Ectodermal cell (in vitro differentiated cells): Measurements from ENCODE around the gene SPON1. TPM values are rescaled to one million over a fixed set of nuclear protein-coding genes. Genes with fewer than 3 reads are reported as not detected.
"Not testable (repeated sequence)": the region's sequence is repeated elsewhere in the genome, so short reads cannot be mapped to it uniquely, and the experiment has no call there.

Source experiments
- H3K27ac ChIP-seq: 2 replicates; pipeline ENCODE4 v1.7.0; 2013; ENCODE audit warnings: mild to moderate bottlenecking, low read depth, low read length; ENCODE audit not compliant: insufficient read depth, poor library complexity, severe bottlenecking
- H3K27me3 ChIP-seq: 2 replicates; pipeline ENCODE4 v1.7.0; 2013; ENCODE audit warnings: mild to moderate bottlenecking, low read length; ENCODE audit not compliant: insufficient read depth, control insufficient read depth, poor library complexity, severe bottlenecking
- H3K36me3 ChIP-seq: one replicate; pipeline ENCODE4 v1.7.0; 2013; ENCODE audit warnings: low read length; ENCODE audit not compliant: control insufficient read depth, insufficient read depth
- H3K4me1 ChIP-seq: one replicate; pipeline ENCODE4 v1.7.0; 2013; ENCODE audit warnings: low read length; ENCODE audit not compliant: control insufficient read depth, insufficient read depth
- H3K4me3 ChIP-seq: 2 replicates; pipeline ENCODE4 v1.7.0; 2013; ENCODE audit warnings: low read depth, low read length, control low read depth; ENCODE audit not compliant: insufficient read depth
- H3K9me3 ChIP-seq: 2 replicates; pipeline ENCODE4 v1.7.0; 2013; ENCODE audit warnings: mild to moderate bottlenecking, low read length, moderate library complexity; ENCODE audit not compliant: control insufficient read depth
- WGBS, 2 experiments: methylation state at CpG; one replicate each; pipeline ENCODE4 v1.1.7; 2013; ENCODE audit warnings: missing lambda C conversion rate in 2 of 2; 5-methylcytosine and 5-hydroxymethylcytosine counted together
- polyA plus RNA-seq, 4 experiments: library from polyadenylated mRNA; stranded (reverse); fragments of 50-300 nt; gene quantifications; one replicate each; pipeline ENCODE4 v1.2.3, GENCODE V29; 2013

Gene SPON1
- polyA plus RNA-seq (2013, experiment 1 of 4) = 29.2 TPM
- 37.5 TPM for polyA plus RNA-seq (2013, experiment 2 of 4)
- polyA plus RNA-seq (2013, experiment 3 of 4) = 34.6 TPM
- 34.9 TPM for polyA plus RNA-seq (2013, experiment 4 of 4)

DNA sequence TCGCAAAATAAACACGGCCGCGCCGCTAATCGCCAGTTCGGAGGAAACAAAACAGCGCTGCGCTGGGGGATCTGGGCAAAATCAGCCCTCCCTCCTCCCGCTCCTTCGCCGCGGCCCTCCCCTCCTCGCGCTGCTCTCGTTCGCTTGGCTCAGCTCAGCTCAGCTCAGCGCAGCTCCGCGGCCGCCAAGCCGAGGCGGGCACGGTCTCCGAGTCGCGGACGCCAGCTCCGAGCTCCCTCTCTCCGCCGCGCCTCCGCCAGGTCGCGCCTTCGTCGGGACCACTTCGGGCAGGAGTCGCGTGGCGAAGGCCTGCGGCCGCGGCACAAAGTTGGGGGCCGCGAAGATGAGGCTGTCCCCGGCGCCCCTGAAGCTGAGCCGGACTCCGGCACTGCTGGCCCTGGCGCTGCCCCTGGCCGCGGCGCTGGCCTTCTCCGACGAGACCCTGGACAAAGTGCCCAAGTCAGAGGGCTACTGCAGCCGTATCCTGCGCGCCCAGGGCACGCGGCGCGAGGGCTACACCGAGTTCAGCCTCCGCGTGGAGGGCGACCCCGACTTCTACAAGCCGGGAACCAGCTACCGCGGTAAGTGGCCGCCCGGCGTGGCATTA is at the start of gene SPON1:
Gene SPON1, plus strand, starts transcription at position 162 of the 607 bp plus-strand sequence. Its CDS starts 182 bp downstream, at position 344.
- H3K4me3 ChIP-seq = peak within 1 kb of the TSS; percentile 34
- H3K27ac ChIP-seq = no peak within 1 kb of the TSS
- peaks cover 64% of the 10 kb centered on the region for H3K27me3 ChIP-seq
- H3K4me1 ChIP-seq = peaks cover 14% of the 10 kb centered on the region
- no peaks in the 10 kb centered on the region for H3K9me3 ChIP-seq
- WGBS, 2 experiments = 0% methylated on average over 74 of the region's 74 CpGs
- no peaks in the 10 kb centered on the region for H3K36me3 ChIP-seq

DNA sequence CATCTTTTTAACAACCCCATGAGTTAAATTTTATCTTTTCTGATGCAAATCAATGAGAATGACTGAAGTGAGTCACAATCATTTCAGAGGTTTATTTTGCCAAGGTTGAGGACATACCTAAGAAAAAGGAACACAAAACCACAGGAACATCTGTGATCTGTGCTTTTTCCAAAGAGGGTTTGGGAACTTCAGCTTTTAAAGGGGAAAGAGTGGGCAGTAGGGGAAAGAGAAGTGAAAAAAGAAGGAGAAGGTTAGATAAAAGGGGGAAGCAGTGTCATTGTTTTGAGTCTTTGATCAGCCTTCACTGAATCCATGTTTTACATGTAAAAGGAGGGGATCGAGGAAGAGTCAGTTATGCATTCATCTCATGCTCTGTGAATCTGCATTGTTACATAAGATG is 45.3 kb upstream of the SPON1 start:
- 17 to 26% methylated on average over 1 of the region's 1 CpG for WGBS, 2 experiments
- H3K36me3 ChIP-seq = no peaks in the 10 kb centered on the region
- no peaks in the 10 kb centered on the region for H3K4me1 ChIP-seq
- no peak overlapping the region for H3K4me3 ChIP-seq
- no peaks in the 10 kb centered on the region for H3K9me3 ChIP-seq
- H3K27me3 ChIP-seq = no peaks in the 10 kb centered on the region
- H3K27ac ChIP-seq = no peak overlapping the region

DNA sequence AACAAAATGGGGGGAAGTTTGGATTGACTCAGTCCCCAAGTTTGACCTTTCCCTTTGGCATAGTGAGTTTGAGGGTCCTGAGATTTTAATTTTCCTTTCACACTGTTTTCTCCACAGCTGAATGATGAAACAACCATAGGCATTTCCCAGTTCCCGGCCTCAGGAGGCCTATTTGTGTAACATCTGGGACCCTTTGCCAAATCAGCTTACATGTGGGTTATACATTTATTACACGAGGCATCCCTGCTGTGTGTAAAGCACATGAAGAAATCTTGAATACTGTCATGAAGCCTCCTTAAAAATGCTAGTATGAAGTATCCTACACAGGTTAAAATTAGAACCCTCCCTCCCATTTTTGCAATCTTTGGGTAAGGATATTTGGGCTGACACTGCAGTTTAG is 44.6 kb upstream of the SPON1 start:
- Histone ChIP-seq H3K9me3 (no peaks in the 10 kb centered on the region), H3K36me3 (no peaks in the 10 kb centered on the region), H3K4me1 (no peaks in the 10 kb centered on the region), H3K27ac (no peak overlapping the region), H3K4me3 (no peak overlapping the region), H3K27me3 (no peaks in the 10 kb centered on the region)
- WGBS, 2 experiments = 93 to 97% methylated on average over 2 of the region's 2 CpGs

DNA sequence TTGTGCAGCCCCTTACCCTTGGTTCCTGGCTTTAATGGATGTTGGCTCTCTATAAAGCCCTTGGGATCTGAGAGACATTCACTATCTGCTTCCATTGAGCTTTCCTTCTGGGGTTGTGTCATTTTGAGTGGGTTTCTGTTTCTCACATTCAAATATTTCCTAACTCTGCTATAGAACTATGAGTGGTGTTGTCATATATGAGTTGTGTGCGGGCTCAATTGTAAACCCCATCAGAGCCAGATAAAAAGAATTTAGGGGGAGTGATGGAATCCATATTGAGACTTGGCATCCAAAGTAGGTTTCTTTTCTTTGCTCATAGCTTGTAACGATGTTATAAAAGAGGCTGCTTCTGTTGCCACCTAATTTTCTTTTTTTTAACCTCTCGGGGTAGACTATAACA is 41.8 kb upstream of the SPON1 start:
- Histone ChIP-seq H3K9me3 (no peaks in the 10 kb centered on the region), H3K36me3 (no peaks in the 10 kb centered on the region), H3K4me1 (no peaks in the 10 kb centered on the region), H3K4me3 (no peak overlapping the region), H3K27ac (no peak overlapping the region), H3K27me3 (no peaks in the 10 kb centered on the region)
- 94 to 98% methylated on average over 3 of the region's 3 CpGs for WGBS, 2 experiments

DNA sequence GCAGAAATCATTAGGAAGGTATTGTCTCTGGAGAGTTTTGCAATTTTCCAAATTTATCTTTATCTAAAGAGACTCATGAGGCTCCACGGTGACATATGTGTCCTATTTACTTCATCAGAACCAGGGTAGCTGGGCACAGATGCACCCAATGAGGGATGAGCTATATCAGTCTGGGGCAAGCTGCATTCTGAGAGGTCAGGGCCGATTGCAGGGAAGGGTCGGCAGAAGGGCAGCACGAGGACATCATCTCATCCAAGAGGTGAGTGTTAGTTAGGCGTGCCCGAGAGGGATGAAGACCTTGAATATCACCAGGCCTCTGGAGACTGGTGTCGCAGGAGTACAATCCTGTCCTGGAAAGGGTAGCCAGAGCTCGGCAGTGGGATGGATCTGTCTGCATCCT is 41.0 kb upstream of the SPON1 start:
- H3K27me3 ChIP-seq = no peaks in the 10 kb centered on the region
- H3K4me1 ChIP-seq = no peaks in the 10 kb centered on the region
- no peak overlapping the region for H3K4me3 ChIP-seq
- WGBS, 2 experiments = 93 to 94% methylated on average over 8 of the region's 8 CpGs
- H3K9me3 ChIP-seq = no peaks in the 10 kb centered on the region
- no peak overlapping the region for H3K27ac ChIP-seq
- H3K36me3 ChIP-seq = no peaks in the 10 kb centered on the region

DNA sequence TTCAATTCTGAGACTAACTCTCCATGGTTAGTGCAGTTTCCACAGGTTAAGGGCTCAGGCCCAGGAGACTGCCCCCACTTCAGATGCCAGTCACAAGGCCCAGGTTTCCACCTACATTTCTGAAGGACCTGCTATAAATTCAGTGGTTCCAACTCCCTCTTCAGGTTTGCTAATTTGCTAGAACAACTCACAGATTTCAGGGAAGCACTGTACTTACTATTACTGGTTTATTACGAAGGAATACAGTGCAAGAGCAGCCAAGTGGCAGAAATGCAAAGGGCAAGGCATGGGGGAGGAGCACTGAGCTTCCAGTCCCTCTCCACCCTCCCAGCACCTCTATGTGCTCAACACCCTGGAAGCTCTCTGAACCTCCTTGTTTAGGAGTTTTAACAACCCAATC is 39.3 kb upstream of the SPON1 start:
- H3K9me3 ChIP-seq = no peaks in the 10 kb centered on the region

DNA sequence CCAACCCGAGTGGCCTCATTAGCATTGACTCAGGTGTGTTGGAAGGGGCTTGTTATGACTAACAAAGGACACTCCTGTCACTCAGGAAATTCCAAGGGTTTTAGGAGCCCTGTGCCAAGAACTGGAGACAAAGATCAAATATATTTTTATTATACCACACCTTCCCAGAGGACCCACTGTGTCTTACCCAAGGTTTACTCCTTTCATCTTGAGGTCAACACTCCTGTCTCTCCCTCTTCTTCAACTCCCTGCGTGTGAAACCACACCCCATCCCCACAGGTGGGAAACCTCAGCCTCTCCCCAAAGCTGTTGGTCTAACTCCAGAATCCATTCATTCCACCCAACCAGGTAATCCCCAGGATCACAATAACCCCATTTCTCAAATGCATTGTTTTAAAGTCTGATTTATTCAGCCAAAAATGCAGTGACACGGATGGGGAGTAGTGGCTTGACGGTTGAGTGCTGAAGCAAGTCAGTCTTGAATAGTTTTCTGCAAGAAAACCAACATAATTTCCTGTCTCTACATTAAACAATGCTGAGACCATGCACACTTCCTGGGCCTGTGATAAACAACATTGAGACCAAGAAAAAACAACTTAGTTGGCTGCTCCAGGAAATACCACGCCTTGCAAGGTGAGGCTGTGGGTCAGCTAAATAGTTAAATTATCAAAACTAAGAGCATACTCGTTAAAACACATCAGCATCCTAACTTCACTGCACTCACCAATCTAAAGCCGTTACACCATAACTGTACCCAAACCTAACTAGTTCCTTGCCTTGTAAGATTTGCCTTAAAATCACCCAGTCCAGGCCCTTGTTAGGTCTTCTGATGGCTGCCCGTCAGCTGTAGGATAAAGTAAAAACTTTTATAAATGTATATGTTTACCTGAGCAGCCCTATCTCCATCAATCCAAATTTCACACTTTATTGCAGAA is 38.5 kb upstream of the SPON1 start:
- Histone ChIP-seq H3K27ac (no peak overlapping the region), H3K27me3 (no peaks in the 10 kb centered on the region), H3K4me1 (peaks cover 3% of the 10 kb centered on the region), H3K4me3 (no peak overlapping the region), H3K9me3 (no peaks in the 10 kb centered on the region), H3K36me3 (no peaks in the 10 kb centered on the region)
- 73 to 74% methylated on average over 7 of the region's 8 CpGs for WGBS, 2 experiments

More for the DNA sequence above, 39.3 kb upstream of the SPON1 start:
- Histone ChIP-seq H3K27ac (no peak overlapping the region), H3K4me3 (no peak overlapping the region), H3K36me3 (no peaks in the 10 kb centered on the region), H3K4me1 (no peaks in the 10 kb centered on the region), H3K27me3 (no peaks in the 10 kb centered on the region)
- 86% methylated on average over 1 of the region's 1 CpG for WGBS, 2 experiments

DNA sequence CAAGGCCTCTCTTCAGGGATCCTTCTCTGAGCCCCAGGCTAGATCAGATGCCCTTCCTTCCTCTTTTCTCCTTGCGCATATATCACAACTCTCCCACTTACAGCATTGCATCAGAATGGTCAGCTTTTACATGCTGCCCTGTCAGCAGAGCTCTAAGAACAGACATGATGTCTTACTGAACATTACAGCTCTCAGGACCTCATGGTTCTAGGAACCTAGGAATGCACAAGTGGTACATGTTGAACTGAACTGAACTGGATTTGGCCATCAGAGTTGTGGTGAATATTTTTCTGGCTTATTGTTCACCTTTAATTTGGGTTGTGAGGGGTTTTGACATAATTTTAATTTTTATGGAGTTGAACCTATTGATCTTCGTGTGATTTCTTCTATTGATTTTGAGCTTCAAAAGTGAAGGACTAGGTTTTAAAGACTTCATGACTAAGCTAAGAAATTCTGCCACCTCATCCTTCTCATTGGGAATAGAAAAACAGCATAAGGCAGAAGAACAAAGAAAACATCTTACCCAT is 37.7 kb upstream of the SPON1 start:
- 83 to 95% methylated on average over 2 of the region's 2 CpGs for WGBS, 2 experiments
- no peak overlapping the region for H3K27ac ChIP-seq

DNA sequence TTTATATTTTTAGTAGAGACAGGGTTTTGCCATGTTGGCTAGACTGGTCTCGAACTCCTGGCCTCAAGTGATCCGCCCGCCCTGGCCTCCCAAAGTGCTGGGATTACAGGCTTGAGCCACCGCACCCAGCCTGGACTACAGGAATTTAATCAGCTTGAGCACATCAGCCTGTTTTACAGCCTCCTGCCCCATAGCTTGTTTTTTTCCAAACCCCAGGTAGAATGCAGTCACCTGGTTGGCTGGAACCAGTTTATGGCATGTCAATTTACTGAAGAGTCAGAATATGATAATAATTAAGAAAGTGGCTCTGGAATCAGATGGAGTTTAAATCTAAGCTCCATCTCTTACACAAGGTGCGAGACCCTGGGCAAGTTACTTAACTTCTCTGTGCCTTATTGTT is 36.2 kb upstream of the SPON1 start:
- H3K36me3 ChIP-seq, H3K4me1 ChIP-seq, H3K4me3 ChIP-seq, H3K27ac ChIP-seq, H3K27me3 ChIP-seq, H3K9me3 ChIP-seq: not testable (repeated sequence)
- 87 to 92% methylated on average over 4 of the region's 5 CpGs for WGBS, 2 experiments

More for the DNA sequence above, 37.7 kb upstream of the SPON1 start:
- Histone ChIP-seq H3K36me3 (no peaks in the 10 kb centered on the region), H3K9me3 (no peaks in the 10 kb centered on the region), H3K27me3 (no peaks in the 10 kb centered on the region), H3K4me3 (no peak overlapping the region), H3K4me1 (peaks cover 10% of the 10 kb centered on the region)

DNA sequence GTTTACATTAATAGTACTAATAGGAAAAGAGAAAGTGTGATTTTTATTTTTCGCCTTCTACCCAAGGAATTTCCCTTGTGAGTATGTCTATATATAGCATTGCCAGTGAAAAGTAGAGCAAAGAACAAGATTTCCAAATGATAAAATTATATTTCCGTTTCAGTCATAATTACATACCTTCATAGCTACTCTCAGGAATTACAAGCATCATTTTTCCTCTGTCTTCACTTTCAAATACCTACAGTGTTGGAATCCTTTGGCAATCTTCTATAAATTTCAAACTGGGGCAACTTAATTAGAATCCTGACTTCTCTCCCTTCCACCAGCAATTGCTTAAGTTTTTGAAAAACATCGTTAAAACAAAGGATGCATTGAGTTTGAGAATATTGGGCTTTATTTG is 35.5 kb upstream of the SPON1 start:
- 85 to 88% methylated on average over 2 of the region's 3 CpGs for WGBS, 2 experiments
- no peaks in the 10 kb centered on the region for H3K9me3 ChIP-seq
- H3K27me3 ChIP-seq = no peaks in the 10 kb centered on the region

More for the DNA sequence above, 35.5 kb upstream of the SPON1 start:
- H3K4me3 ChIP-seq = no peak overlapping the region
- H3K4me1 ChIP-seq = peaks cover 10% of the 10 kb centered on the region
- H3K36me3 ChIP-seq = no peaks in the 10 kb centered on the region
- H3K27ac ChIP-seq = no peak overlapping the region
